K562 (cell line): ENCODE measurements around the gene STT3A. TPM values are rescaled to one million over a fixed set of nuclear protein-coding genes. Genes with fewer than 3 reads are reported as not detected.

ENCODE experiments used
- CREB3L1 ChIP-seq: fragments of 450-650 bp; IDR thresholded peaks from 2 replicates; pipeline ENCODE4 v1.6.1; 2014; ENCODE audit warnings: low read depth, mild to moderate bottlenecking, moderate library complexity, borderline replicate concordance
- CTBP1 ChIP-seq: fragments of 450-650 bp; IDR thresholded peaks from 2 replicates; pipeline ENCODE4 v1.6.1; 2016; ENCODE audit warnings: borderline replicate concordance
- ETS1 ChIP-seq: conservative IDR thresholded peaks from 2 replicates; pipeline ENCODE4 v1.6.1; 2011; ENCODE audit warnings: low read depth, mild to moderate bottlenecking, low read length; ENCODE audit not compliant: control insufficient read depth
- HOXB6 ChIP-seq: fragments of 250-450 bp; sonication (Bioruptor Pico); IDR thresholded peaks from 2 replicates; pipeline ENCODE4 v1.5.1; 2022; ENCODE audit warnings: mild to moderate bottlenecking, borderline replicate concordance
- RB1 ChIP-seq: fragments of 450-650 bp; IDR thresholded peaks from 2 replicates; pipeline ENCODE4 v1.6.1; 2017; ENCODE audit warnings: low read depth, mild to moderate bottlenecking
- SIN3B ChIP-seq: fragments of 450-650 bp; IDR thresholded peaks from 2 replicates; pipeline ENCODE4 v1.6.1; 2017; ENCODE audit warnings: low read depth, mild to moderate bottlenecking, moderate library complexity
- SUPT5H ChIP-seq: fragments of 450-650 bp; IDR thresholded peaks from 2 replicates; pipeline ENCODE4 v1.6.1; 2016
- TCF7L2 ChIP-seq: fragments of 150-350 bp; IDR thresholded peaks from 2 replicates; pipeline ENCODE4 v1.6.1; 2016; ENCODE audit warnings: low read depth, mild to moderate bottlenecking, low read length, moderate library complexity
- TEAD1 ChIP-seq, 2 experiments: fragments of 450-650 bp in 1 of 2; sonication (generic) in 1 of 2; formaldehyde crosslinking; IDR thresholded peaks; 2 replicates each; pipeline versions ENCODE4 v1.4.0 to v1.8.0; 2020 to 2022; ENCODE audit warnings: mild to moderate bottlenecking in 2 of 2, missing genetic modification reagents in 1 of 2
- ZEB2 ChIP-seq: fragments of 450-650 bp; IDR thresholded peaks from 2 replicates; pipeline ENCODE4 v1.6.1; 2016
- ZNF124 ChIP-seq: sonication (generic); formaldehyde crosslinking; IDR thresholded peaks from 2 replicates; pipeline ENCODE4 v1.8.1; 2022; ENCODE audit warnings: missing genetic modification reagents
- ZNF318 ChIP-seq, 2 experiments: fragments of 450-650 bp; IDR thresholded peaks; 2 replicates each; pipeline ENCODE4 v1.6.1; 2016; ENCODE audit warnings: mild to moderate bottlenecking in 2 of 2, borderline replicate concordance in 1 of 2, low read depth in 1 of 2, moderate library complexity in 1 of 2
- polyA plus RNA-seq, 8 experiments: library from polyadenylated mRNA; depleted of rRNA in 4 of 8; stranded (reverse) in 5 of 8; unstranded in 3 of 8; fragments of >200 nt; fragmentation: Nextera tagmentation in 2 of 8; fragmentation: Illumina TruSeq in 1 of 8; extraction: Ambion mirVana in 2 of 8; extraction: Trizol in 1 of 8; gene quantifications; 2 replicates each; pipeline versions ENCODE4 v1.2.1 to v1.2.3, GENCODE V29; 2011 to 2014; ENCODE audit warnings: inconsistent platforms in 1 of 8, missing spikeins in 1 of 8
- total RNA-seq, 7 experiments: library from RNA; depleted of rRNA in 6 of 7; stranded (reverse); fragments of >200 nt in 6 of 7; fragmentation: Illumina TruSeq in 2 of 7; extraction: Trizol in 2 of 7; gene quantifications; 2 replicates each; pipeline versions ENCODE4 v1.2.1 to v1.2.3, GENCODE V29; 2011 to 2021; ENCODE audit warnings: low replicate concordance in 1 of 7
- TF ChIP-seq, protein P1 (sequence below): fragments of 250-450 bp; sonication (Bioruptor Pico); IDR thresholded peaks from 2 replicates; pipeline ENCODE4 v1.8.0; 2022; ENCODE audit warnings: moderate library complexity, mild to moderate bottlenecking, inconsistent platforms
- TF ChIP-seq, protein P2 (sequence below): sonication (generic); formaldehyde crosslinking; IDR thresholded peaks from 2 replicates; pipeline ENCODE4 v1.8.1; 2023; ENCODE audit warnings: mild to moderate bottlenecking, missing genetic modification reagents, moderate library complexity

STT3A gene
- total and polyA plus RNA-seq, 9 of the 15 experiments (the other 6 are each of a cell fraction or from before 2014, with no cell fraction given): 70.7 to 330 (median 192) TPM

GRCh38 chr11:125625630-125626287 lies 33.1 kb downstream of the STT3A start (continued):
- TF ChIP-seq, protein P1, sequence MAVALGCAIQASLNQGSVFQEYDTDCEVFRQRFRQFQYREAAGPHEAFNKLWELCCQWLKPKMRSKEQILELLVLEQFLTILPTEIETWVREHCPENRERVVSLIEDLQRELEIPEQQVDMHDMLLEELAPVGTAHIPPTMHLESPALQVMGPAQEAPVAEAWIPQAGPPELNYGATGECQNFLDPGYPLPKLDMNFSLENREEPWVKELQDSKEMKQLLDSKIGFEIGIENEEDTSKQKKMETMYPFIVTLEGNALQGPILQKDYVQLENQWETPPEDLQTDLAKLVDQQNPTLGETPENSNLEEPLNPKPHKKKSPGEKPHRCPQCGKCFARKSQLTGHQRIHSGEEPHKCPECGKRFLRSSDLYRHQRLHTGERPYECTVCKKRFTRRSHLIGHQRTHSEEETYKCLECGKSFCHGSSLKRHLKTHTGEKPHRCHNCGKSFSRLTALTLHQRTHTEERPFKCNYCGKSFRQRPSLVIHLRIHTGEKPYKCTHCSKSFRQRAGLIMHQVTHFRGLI: no peak
- TF ChIP-seq ZNF318 (IDR thresholded peaks at IDR 0.05; ENCODE audit: borderline replicate concordance in 1 of 2, low read depth in 1 of 2) (no peak), SIN3B (peak; percentile 62), CTBP1 (peak; percentile 68; the same call in 1 of the 2 replicates), TEAD1 (CRISPR knock-in tag; IDR thresholded peaks at IDR 0.05) (peak; percentile 57 to 94; a peak in 3 of 4 replicates), HOXB6 (CRISPR knock-in tag) (no peak), ETS1 (peak; percentile 25), CREB3L1 (peak; percentile 97), SUPT5H (peak; percentile 98), TCF7L2 (no peak), ZNF124 (CRISPR knock-in tag) (no peak), ZEB2 (peak; percentile 39; the same call in 1 of the 2 replicates), RB1 (peak; percentile 100)
- TF ChIP-seq, protein P2, sequence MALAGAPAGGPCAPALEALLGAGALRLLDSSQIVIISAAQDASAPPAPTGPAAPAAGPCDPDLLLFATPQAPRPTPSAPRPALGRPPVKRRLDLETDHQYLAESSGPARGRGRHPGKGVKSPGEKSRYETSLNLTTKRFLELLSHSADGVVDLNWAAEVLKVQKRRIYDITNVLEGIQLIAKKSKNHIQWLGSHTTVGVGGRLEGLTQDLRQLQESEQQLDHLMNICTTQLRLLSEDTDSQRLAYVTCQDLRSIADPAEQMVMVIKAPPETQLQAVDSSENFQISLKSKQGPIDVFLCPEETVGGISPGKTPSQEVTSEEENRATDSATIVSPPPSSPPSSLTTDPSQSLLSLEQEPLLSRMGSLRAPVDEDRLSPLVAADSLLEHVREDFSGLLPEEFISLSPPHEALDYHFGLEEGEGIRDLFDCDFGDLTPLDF (CRISPR knock-in tag): peak; percentile 100
